K562 (cell line): ENCODE results near the gene TLK2. TPM values are rescaled to one million over a fixed set of nuclear protein-coding genes. Genes with fewer than 3 reads are reported as not detected.

Experiments used
- ATAC-seq: fragments of 200-7000 bp; cut with Tn5 transposase; 3 replicates; pipeline ENCODE4 v1.9.1; 2020; ENCODE audit warnings: moderate library complexity
- BruUV-seq: library from RNA; stranded (reverse); fragments of 400-500 nt; replicated peaks from 2 replicates; lab custom pipeline; 2021; lab: Mats Ljungman, UMichigan
- CTCF ChIA-PET: fragments of 300-600 bp; formaldehyde crosslinking; extraction: SDS; loops from one replicate; lab custom pipeline; 2021; ENCODE audit warnings: low intra/inter-chr PET ratio; lab: Yijun Ruan, JAX
- POLR2A ChIA-PET: fragments of 300-600, 350-650 bp; sonication (Branson Sonifier 250); formaldehyde crosslinking; extraction: SDS; loops from one replicate; lab custom pipeline; 2021; ENCODE audit warnings: antibody characterized with exemption, inconsistent platforms; lab: Yijun Ruan, JAX
- DNase-seq, 4 experiments: peaks; one replicate each; pipeline versions ENCODE4 v3.0.0 to v3.0.0-alpha.2; 2011 to 2018; ENCODE audit warnings: low spot score in 3 of 4, mixed read lengths in 3 of 4; ENCODE audit errors: extremely low read depth in 1 of 4
- FAIRE-seq: peaks from 2 replicates; lab custom pipeline; 2011; peaks lifted over from hg19 to GRCh38; lab: Jason Lieb, UNC
- H2AFZ ChIP-seq: 2 replicates; pipeline ENCODE4 v1.6.0; 2011; ENCODE audit warnings: low read depth, low read length, control low read depth, inconsistent platforms
- H3K27ac ChIP-seq: fragments of 200-600 bp; 3 replicates; pipeline ENCODE4 v1.8.0; 2011; ENCODE audit warnings: low read depth, mild to moderate bottlenecking, control low read depth, inconsistent platforms, low read length, moderate library complexity, mixed read lengths; ENCODE audit errors: extremely low read depth
- H3K27me3 ChIP-seq, 2 experiments: fragments of 300-600 bp in 1 of 2; 2 replicates in 1 of 2; 3 replicates in 1 of 2; pipeline versions ENCODE4 v1.6.0 to v1.8.0; 2011; ENCODE audit warnings: inconsistent platforms in 2 of 2, low read length in 2 of 2, mild to moderate bottlenecking in 1 of 2, mixed read lengths in 1 of 2, moderate library complexity in 1 of 2; ENCODE audit not compliant: control insufficient read depth in 2 of 2, insufficient read depth in 2 of 2
- H3K36me3 ChIP-seq: fragments of 300-600 bp; 3 replicates; pipeline ENCODE4 v1.8.0; 2011; ENCODE audit warnings: mild to moderate bottlenecking, low read length, inconsistent platforms; ENCODE audit not compliant: control insufficient read depth, insufficient read depth
- H3K4me1 ChIP-seq, 2 experiments: fragments of 200-600 bp in 1 of 2; replicated peaks in 1 of 2; 2 replicates in 1 of 2; 3 replicates in 1 of 2; pipeline versions ENCODE4 v1.5.1 to v1.8.0; 2011; ENCODE audit warnings: inconsistent platforms in 2 of 2, low read length in 2 of 2, mild to moderate bottlenecking in 1 of 2, mixed read lengths in 1 of 2, moderate library complexity in 1 of 2; ENCODE audit not compliant: control insufficient read depth in 2 of 2, insufficient read depth in 2 of 2
- H3K4me2 ChIP-seq: 2 replicates; pipeline ENCODE4 v1.6.1; 2011; ENCODE audit warnings: low read length, control low read depth, inconsistent platforms, mixed read lengths; ENCODE audit not compliant: insufficient read depth
- H3K4me3 ChIP-seq: fragments of 200-600 bp; sonication (generic), shearing (Covaris generic); 2 replicates; pipeline ENCODE4 v1.5.1; 2016; ENCODE audit warnings: control low read depth, inconsistent platforms
- H3K79me2 ChIP-seq: fragments of 200-600 bp; 3 replicates; pipeline ENCODE4 v1.8.0; 2011; ENCODE audit warnings: low read length, inconsistent platforms; ENCODE audit not compliant: control insufficient read depth, insufficient read depth
- H3K9ac ChIP-seq, 2 experiments: 2 replicates each; pipeline versions ENCODE4 v1.6.0 to v1.6.1; 2011; ENCODE audit warnings: low read depth in 2 of 2, low read length in 2 of 2, control low read depth in 1 of 2, inconsistent platforms in 1 of 2, mild to moderate bottlenecking in 1 of 2, mixed read lengths in 1 of 2; ENCODE audit not compliant: insufficient read depth in 1 of 2
- H3K9me1 ChIP-seq: one replicate; pipeline ENCODE4 v1.6.0; 2011; ENCODE audit warnings: inconsistent platforms, mild to moderate bottlenecking, low read length, moderate library complexity; ENCODE audit not compliant: control insufficient read depth, insufficient read depth
- H3K9me3 ChIP-seq: replicated peaks from 2 replicates; pipeline ENCODE4 v1.5.1; 2011; ENCODE audit warnings: low read depth, low read length, inconsistent platforms; ENCODE audit not compliant: control insufficient read depth, insufficient read depth
- H4K20me1 ChIP-seq: replicated peaks from 2 replicates; pipeline ENCODE4 v1.6.1; 2011; ENCODE audit warnings: low read length, inconsistent platforms, mixed read lengths; ENCODE audit not compliant: control insufficient read depth, insufficient read depth
- BACH1 ChIP-seq: fragments of 200-800 bp; sonication (Bioruptor generic); IDR thresholded peaks from 2 replicates; pipeline ENCODE4 v1.6.1; 2016; ENCODE audit warnings: missing genetic modification characterization, missing compliant biosample characterization
- CBX2 ChIP-seq: fragments of 200-600 bp; sonication (generic); IDR thresholded peaks from one replicate; pipeline ENCODE4 v1.6.1; 2012; ENCODE audit warnings: mild to moderate bottlenecking, low read length, inconsistent platforms; ENCODE audit not compliant: insufficient read depth, poor library complexity, severe bottlenecking
- EHMT2 ChIP-seq: fragments of 450-650 bp; IDR thresholded peaks from 2 replicates; pipeline ENCODE4 v1.6.1; 2018; ENCODE audit warnings: antibody characterized with exemption
- FOXK2 ChIP-seq, 2 experiments: fragments of 450-650 bp; IDR thresholded peaks in 1 of 2; conservative IDR thresholded peaks in 1 of 2; 2 replicates each; pipeline ENCODE4 v1.6.1; 2016; ENCODE audit warnings: low read depth in 2 of 2, mild to moderate bottlenecking in 1 of 2
- HDAC8 ChIP-seq: fragments of 450-650 bp; IDR thresholded peaks from 2 replicates; pipeline ENCODE4 v1.6.1; 2016; ENCODE audit warnings: mild to moderate bottlenecking, missing genetic modification characterization, moderate library complexity, missing compliant biosample characterization
- MTA1 ChIP-seq: fragments of 450-650 bp; IDR thresholded peaks from 2 replicates; pipeline ENCODE4 v1.6.1; 2017; ENCODE audit warnings: borderline replicate concordance
- NR1H2 ChIP-seq: sonication (generic); formaldehyde crosslinking; IDR thresholded peaks from 2 replicates; pipeline ENCODE4 v1.4.0; 2020; ENCODE audit warnings: mild to moderate bottlenecking, missing genetic modification reagents
- RB1 ChIP-seq: fragments of 450-650 bp; IDR thresholded peaks from 2 replicates; pipeline ENCODE4 v1.6.1; 2017; ENCODE audit warnings: low read depth, mild to moderate bottlenecking
- RBFOX2 ChIP-seq: fragments of 200-400 bp; formaldehyde crosslinking; IDR thresholded peaks from 2 replicates; pipeline ENCODE4 v1.6.1; 2017; ENCODE audit warnings: low read depth, mild to moderate bottlenecking, low read length, moderate library complexity
- RBM34 ChIP-seq: fragments of 200-400 bp; formaldehyde crosslinking; IDR thresholded peaks from 2 replicates; pipeline ENCODE4 v1.6.1; 2018; ENCODE audit warnings: low read length, borderline replicate concordance; ENCODE audit not compliant: insufficient read depth
- SOX6 ChIP-seq: fragments of 450-650 bp; IDR thresholded peaks from 2 replicates; pipeline ENCODE4 v1.6.1; 2014; ENCODE audit warnings: mild to moderate bottlenecking
- TARDBP ChIP-seq: fragments of 450-650 bp; IDR thresholded peaks from 2 replicates; pipeline ENCODE4 v1.6.1; 2016
- ZBED1 ChIP-seq: IDR thresholded peaks from 2 replicates; pipeline ENCODE4 v1.6.1; 2014
- ZNF24 ChIP-seq: fragments of 450-650 bp; IDR thresholded peaks from 2 replicates; pipeline ENCODE4 v1.6.1; 2016
- WGBS: fragments of 100-300 bp; shearing (Covaris generic); methylation state at CpG from one replicate; pipeline ENCODE4 v1.1.6; 2016; ENCODE audit warnings: low coverage, mixed read lengths; ENCODE audit not compliant: insufficient coverage; ENCODE audit errors: missing lambda C conversion rate; 5-methylcytosine and 5-hydroxymethylcytosine counted together
- in situ Hi-C: fragments of 300-500 bp; cut with MboI; formaldehyde crosslinking; loops from 4 replicates; pipeline ENCODE4 v1.15.0; 2018; ENCODE audit warnings: inconsistent platforms, mixed read lengths
- intact Hi-C: fragments of 100-400 bp; cut with micrococcal nuclease; formaldehyde crosslinking; loops from 2 replicates; pipeline ENCODE4 v1.14.2; 2022
- polyA plus RNA-seq, 8 experiments: library from polyadenylated mRNA; depleted of rRNA in 4 of 8; stranded (reverse) in 5 of 8; unstranded in 3 of 8; fragments of >200 nt; fragmentation: Nextera tagmentation in 2 of 8; fragmentation: Illumina TruSeq in 1 of 8; extraction: Ambion mirVana in 2 of 8; extraction: Trizol in 1 of 8; gene quantifications; 2 replicates each; pipeline versions ENCODE4 v1.2.1 to v1.2.3, GENCODE V29; 2011 to 2014; ENCODE audit warnings: inconsistent platforms in 1 of 8, missing spikeins in 1 of 8
- total RNA-seq, 7 experiments: library from RNA; depleted of rRNA in 6 of 7; stranded (reverse); fragments of >200 nt in 6 of 7; fragmentation: Illumina TruSeq in 2 of 7; extraction: Trizol in 2 of 7; gene quantifications; 2 replicates each; pipeline versions ENCODE4 v1.2.1 to v1.2.3, GENCODE V29; 2011 to 2021; ENCODE audit warnings: low replicate concordance in 1 of 7
- TF ChIP-seq, protein P1 (sequence below): sonication (generic); formaldehyde crosslinking; IDR thresholded peaks from 2 replicates; pipeline ENCODE4 v1.8.0; 2022; ENCODE audit warnings: mild to moderate bottlenecking, missing genetic modification reagents
- TF ChIP-seq, protein P2 (sequence below): sonication (generic); formaldehyde crosslinking; IDR thresholded peaks from 2 replicates; pipeline ENCODE4 v1.9.0; 2022; ENCODE audit warnings: mild to moderate bottlenecking, missing genetic modification reagents
- TF ChIP-seq, protein P3 (sequence below), 2 experiments: fragments of 200-800 bp in 1 of 2; sonication (Bioruptor generic) in 1 of 2; sonication (generic) in 1 of 2; formaldehyde crosslinking in 1 of 2; IDR thresholded peaks in 1 of 2; conservative IDR thresholded peaks in 1 of 2; 2 replicates each; pipeline versions ENCODE4 v1.5.0 to v1.6.1; 2016 to 2020; ENCODE audit warnings: missing compliant biosample characterization in 1 of 2, missing genetic modification characterization in 1 of 2, missing genetic modification reagents in 1 of 2
- TF ChIP-seq, protein P4 (sequence below): sonication (generic); formaldehyde crosslinking; IDR thresholded peaks from 2 replicates; pipeline ENCODE4 v1.8.1; 2023; ENCODE audit warnings: mild to moderate bottlenecking, missing genetic modification reagents

Gene TLK2
- total and polyA plus RNA-seq, 9 of the 15 experiments (the other 6 are each of a cell fraction or from before 2014, with no cell fraction given): 10.1 to 51.9 (median 32.4) TPM

DNA sequence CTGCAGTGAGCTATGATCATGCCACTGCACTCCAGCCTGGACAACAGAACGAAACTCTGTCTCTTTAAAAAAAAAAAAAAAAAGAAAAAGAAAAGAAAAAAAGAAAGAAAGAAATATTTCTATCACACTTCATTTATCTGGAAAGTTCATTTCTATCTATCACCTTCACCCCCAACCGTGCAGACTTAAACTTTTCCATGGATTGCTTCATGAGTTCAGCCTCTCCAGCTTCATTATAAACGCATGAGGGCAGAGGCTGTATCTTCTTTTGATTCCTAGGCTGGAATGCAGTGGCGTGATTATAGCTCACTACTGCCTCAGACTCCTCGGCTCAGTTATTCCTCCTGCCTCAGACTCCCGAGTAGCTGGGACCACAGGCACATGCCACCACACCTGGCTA lies 177.0 kb downstream of the TLK2 start:
- DNase-seq: no peak
- CTCF ChIA-PET: no interaction called here
- H4K20me1 ChIP-seq: 0 out of 2 replicates have a peak, but pooled peaks cover 5% of the 10 kb centered on the region
- intact Hi-C loops (no loop called here), in situ Hi-C loops (no loop called here)
- FAIRE-seq: no peak
- H3K79me2 ChIP-seq: no peaks in the 10 kb centered on the region
- no peak for TF ChIP-seq EHMT2
- TF ChIP-seq, protein P1, sequence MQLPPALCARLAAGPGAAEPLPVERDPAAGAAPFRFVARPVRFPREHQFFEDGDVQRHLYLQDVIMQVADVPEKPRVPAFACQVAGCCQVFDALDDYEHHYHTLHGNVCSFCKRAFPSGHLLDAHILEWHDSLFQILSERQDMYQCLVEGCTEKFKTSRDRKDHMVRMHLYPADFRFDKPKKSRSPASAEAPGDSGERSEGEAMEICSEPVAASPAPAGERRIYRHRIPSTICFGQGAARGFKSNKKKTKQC (CRISPR knock-in tag): no peak
- TF ChIP-seq FOXK2 (conservative IDR thresholded peaks at IDR 0.05 in 1 of 2, IDR thresholded peaks at IDR 0.05 in 1 of 2; ENCODE audit: low read depth in 2 of 2): no peak
- TF ChIP-seq, protein P2, sequence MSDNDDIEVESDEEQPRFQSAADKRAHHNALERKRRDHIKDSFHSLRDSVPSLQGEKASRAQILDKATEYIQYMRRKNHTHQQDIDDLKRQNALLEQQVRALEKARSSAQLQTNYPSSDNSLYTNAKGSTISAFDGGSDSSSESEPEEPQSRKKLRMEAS: no peak
- no peak for TF ChIP-seq SOX6
- no peak for TF ChIP-seq HDAC8 (tag)
- TF ChIP-seq NR1H2 (CRISPR knock-in tag): no peak
- TF ChIP-seq RBM34: no peak
- TF ChIP-seq RB1: no peak
- TF ChIP-seq CBX2: no peak
- no peak for TF ChIP-seq ZNF24
- TF ChIP-seq ZBED1: no peak
- no peak for TF ChIP-seq RBFOX2
- TF ChIP-seq, protein P3, sequence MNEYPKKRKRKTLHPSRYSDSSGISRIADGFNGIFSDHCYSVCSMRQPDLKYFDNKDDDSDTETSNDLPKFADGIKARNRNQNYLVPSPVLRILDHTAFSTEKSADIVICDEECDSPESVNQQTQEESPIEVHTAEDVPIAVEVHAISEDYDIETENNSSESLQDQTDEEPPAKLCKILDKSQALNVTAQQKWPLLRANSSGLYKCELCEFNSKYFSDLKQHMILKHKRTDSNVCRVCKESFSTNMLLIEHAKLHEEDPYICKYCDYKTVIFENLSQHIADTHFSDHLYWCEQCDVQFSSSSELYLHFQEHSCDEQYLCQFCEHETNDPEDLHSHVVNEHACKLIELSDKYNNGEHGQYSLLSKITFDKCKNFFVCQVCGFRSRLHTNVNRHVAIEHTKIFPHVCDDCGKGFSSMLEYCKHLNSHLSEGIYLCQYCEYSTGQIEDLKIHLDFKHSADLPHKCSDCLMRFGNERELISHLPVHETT (CRISPR knock-in tag; conservative IDR thresholded peaks at IDR 0.05 in 1 of 2, IDR thresholded peaks at IDR 0.05 in 1 of 2): no peak
- no peak for TF ChIP-seq MTA1
- TF ChIP-seq, protein P4, sequence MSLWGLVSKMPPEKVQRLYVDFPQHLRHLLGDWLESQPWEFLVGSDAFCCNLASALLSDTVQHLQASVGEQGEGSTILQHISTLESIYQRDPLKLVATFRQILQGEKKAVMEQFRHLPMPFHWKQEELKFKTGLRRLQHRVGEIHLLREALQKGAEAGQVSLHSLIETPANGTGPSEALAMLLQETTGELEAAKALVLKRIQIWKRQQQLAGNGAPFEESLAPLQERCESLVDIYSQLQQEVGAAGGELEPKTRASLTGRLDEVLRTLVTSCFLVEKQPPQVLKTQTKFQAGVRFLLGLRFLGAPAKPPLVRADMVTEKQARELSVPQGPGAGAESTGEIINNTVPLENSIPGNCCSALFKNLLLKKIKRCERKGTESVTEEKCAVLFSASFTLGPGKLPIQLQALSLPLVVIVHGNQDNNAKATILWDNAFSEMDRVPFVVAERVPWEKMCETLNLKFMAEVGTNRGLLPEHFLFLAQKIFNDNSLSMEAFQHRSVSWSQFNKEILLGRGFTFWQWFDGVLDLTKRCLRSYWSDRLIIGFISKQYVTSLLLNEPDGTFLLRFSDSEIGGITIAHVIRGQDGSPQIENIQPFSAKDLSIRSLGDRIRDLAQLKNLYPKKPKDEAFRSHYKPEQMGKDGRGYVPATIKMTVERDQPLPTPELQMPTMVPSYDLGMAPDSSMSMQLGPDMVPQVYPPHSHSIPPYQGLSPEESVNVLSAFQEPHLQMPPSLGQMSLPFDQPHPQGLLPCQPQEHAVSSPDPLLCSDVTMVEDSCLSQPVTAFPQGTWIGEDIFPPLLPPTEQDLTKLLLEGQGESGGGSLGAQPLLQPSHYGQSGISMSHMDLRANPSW (CRISPR knock-in tag): no peak
- TF ChIP-seq TARDBP: no peak
- TF ChIP-seq BACH1: no peak
- H3K27ac ChIP-seq: no peak overlapping the region
- no peak for ATAC-seq
- no peak overlapping the region for H3K9ac ChIP-seq
- H3K4me1 ChIP-seq: peaks cover 13 to 25% of the 10 kb centered on the region in 2 experiments
- no peak overlapping the region for H3K4me2 ChIP-seq
- WGBS: 12% methylated on average over 6 of the region's 6 CpGs
- peaks cover under 1 to 10% of the 10 kb centered on the region in 2 experiments; a peak in 1 of 5 replicates for H3K27me3 ChIP-seq
- BruUV-seq: no TSS peak
- no peak overlapping the region for H3K4me3 ChIP-seq
- H3K9me3 ChIP-seq: no peaks in the 10 kb centered on the region
- H3K36me3 ChIP-seq: no peaks in the 10 kb centered on the region
- no peaks in the 10 kb centered on the region for H3K9me1 ChIP-seq
- no peak overlapping the region for H2AFZ ChIP-seq
- POLR2A ChIA-PET: no interaction called here
